Measurements from ENCODE around the gene MYL7.

MYL7 gene

GRCh38 chr7:44112231-44112996, 28.7 kb downstream of the MYL7 start:
- no peak for DNase-seq (ENCODE audit: low read depth in 2 of 2)

- no peak for DNase-seq (ENCODE audit: low read depth in 2 of 2)
Observed at GRCh38 chr7:44111761-44112160, 29.4 kb downstream of the MYL7 start.

GRCh38 chr7:44110719-44111635, 30.2 kb downstream of the MYL7 start:
- DNase-seq (ENCODE audit: low read depth in 2 of 2), result no peak

GRCh38 chr7:44109991-44110390, 31.1 kb downstream of the MYL7 start:
- no peak for DNase-seq (ENCODE audit: low read depth in 2 of 2)

GRCh38 chr7:44108768-44109750, 32.1 kb downstream of the MYL7 start:
- DNase-seq (ENCODE audit: low read depth in 2 of 2), result no peak

- no peak for DNase-seq (ENCODE audit: low read depth in 2 of 2)
Observed at GRCh38 chr7:44107961-44108767, 33.0 kb downstream of the MYL7 start.

GRCh38 chr7:44107116-44107960, 33.8 kb downstream of the MYL7 start:
- DNase-seq (ENCODE audit: low read depth in 2 of 2), result no peak

- DNase-seq (ENCODE audit: low read depth in 2 of 2), result no peak
Observed at GRCh38 chr7:44106311-44107065, 34.6 kb downstream of the MYL7 start.

- no peak for DNase-seq (ENCODE audit: low read depth in 2 of 2)
Observed at GRCh38 chr7:44105832-44106231, 35.3 kb downstream of the MYL7 start.

GRCh38 chr7:44104860-44105771, 36.0 kb downstream of the MYL7 start:
- DNase-seq (ENCODE audit: low read depth in 2 of 2), result no peak

GRCh38 chr7:44103923-44104859, 36.9 kb downstream of the MYL7 start, which contains the start of gene AEBP1:
Gene AEBP1, plus strand, starts transcription at chr7:44104345. Its CDS starts 321 bp downstream, at chr7:44104666.
- DNase-seq (ENCODE audit: low read depth in 2 of 2), result no peak

GRCh38 chr7:44103566-44103922, 37.6 kb downstream of the MYL7 start:
- no peak for DNase-seq (ENCODE audit: low read depth in 2 of 2)

GRCh38 chr7:44102846-44103565, 38.1 kb downstream of the MYL7 start:
- no peak for DNase-seq (ENCODE audit: low read depth in 2 of 2)

GRCh38 chr7:44101966-44102845, 38.9 kb downstream of the MYL7 start:
- no peak for DNase-seq (ENCODE audit: low read depth in 2 of 2)

GRCh38 chr7:44101303-44101965, 39.7 kb downstream of the MYL7 start:
- DNase-seq (ENCODE audit: low read depth in 2 of 2), result no peak

Data from stimulated activated CD4-positive, alpha-beta T cell treated with anti-CD3 and anti-CD28 coated beads, Interleukin-4, amount 100 ng/mL, for 48 hours (primary cell).